H1 (cell line): ENCODE data around the gene GCFC2. TPM values are rescaled to one million over a fixed set of nuclear protein-coding genes. Genes with fewer than 3 reads are reported as not detected.

ENCODE experiments used
- CTCF ChIA-PET: fragments of 300-600 bp; sonication (Branson Sonifier 250); formaldehyde crosslinking; loops from one replicate; lab custom pipeline; 2021; ENCODE audit not compliant: partially characterized antibody; lab: Charles Lee
- POLR2A ChIA-PET: fragments of 300-600 bp; sonication (Branson Sonifier 250); formaldehyde crosslinking; loops from one replicate; lab custom pipeline; 2021; ENCODE audit warnings: inconsistent platforms; ENCODE audit not compliant: partially characterized antibody; lab: Charles Lee
- DNase-seq, 2 experiments: peaks; one replicate each; pipeline versions ENCODE4 v3.0.0 to v3.0.0-alpha.2; 2010 to 2022; ENCODE audit warnings: low spot score in 2 of 2, low read depth in 1 of 2, mixed read lengths in 1 of 2
- FAIRE-seq: peaks from 2 replicates; lab custom pipeline; 2011; peaks lifted over from hg19 to GRCh38; lab: Jason Lieb, UNC
- H2AFZ ChIP-seq: 2 replicates; pipeline ENCODE4 v1.8.1; 2012; ENCODE audit warnings: low read length, inconsistent platforms
- H2AK5ac ChIP-seq: 2 replicates; pipeline ENCODE4 v1.6.1; 2013; ENCODE audit warnings: low read depth, low read length
- H2BK120ac ChIP-seq: replicated peaks from 2 replicates; pipeline ENCODE3; 2013; ENCODE audit warnings: low read depth, low read length, inconsistent platforms
- H2BK12ac ChIP-seq: 2 replicates; pipeline ENCODE4 v1.6.1; 2013; ENCODE audit warnings: low read depth, low read length
- H2BK15ac ChIP-seq: 2 replicates; pipeline ENCODE4 v1.6.1; 2013; ENCODE audit warnings: low read length
- H2BK20ac ChIP-seq: 2 replicates; pipeline ENCODE4 v1.6.1; 2013; ENCODE audit warnings: low read length
- H2BK5ac ChIP-seq: 2 replicates; pipeline ENCODE4 v1.6.1; 2013; ENCODE audit warnings: low read depth, low read length
- H3K14ac ChIP-seq: 2 replicates; pipeline ENCODE4 v1.6.1; 2013; ENCODE audit warnings: inconsistent platforms; ENCODE audit not compliant: insufficient read length
- H3K18ac ChIP-seq: 2 replicates; pipeline ENCODE4 v1.6.1; 2013; ENCODE audit warnings: low read length; ENCODE audit errors: extremely low read depth
- H3K23ac ChIP-seq: 2 replicates; pipeline ENCODE4 v1.6.1; 2013; ENCODE audit warnings: inconsistent platforms; ENCODE audit not compliant: insufficient read length
- H3K23me2 ChIP-seq: 2 replicates; pipeline ENCODE4 v1.6.1; 2013; ENCODE audit warnings: low read depth, low read length
- H3K27ac ChIP-seq: 2 replicates; pipeline ENCODE4 v1.6.1; 2011; ENCODE audit warnings: low read depth, low read length, inconsistent platforms
- H3K27me3 ChIP-seq, 4 experiments: replicated peaks in 1 of 4; 1 replicate in 1 of 4; 2 replicates in 3 of 4; pipeline versions ENCODE4 v1.6.1 to v1.8.1; 2011 to 2013; ENCODE audit warnings: low read length in 3 of 4, mild to moderate bottlenecking in 3 of 4, inconsistent platforms in 2 of 4, mixed read lengths in 2 of 4, moderate library complexity in 1 of 4; ENCODE audit not compliant: control insufficient read depth in 3 of 4, insufficient read depth in 3 of 4; ENCODE audit errors: extremely low read depth in 1 of 4
- H3K36me3 ChIP-seq, 4 experiments: 2 replicates each; pipeline versions ENCODE4 v1.6.1 to v1.8.1; 2011 to 2013; ENCODE audit warnings: mild to moderate bottlenecking in 4 of 4, low read length in 3 of 4, moderate library complexity in 2 of 4, control low read depth in 1 of 4, inconsistent platforms in 1 of 4; ENCODE audit not compliant: insufficient read depth in 4 of 4, control insufficient read depth in 2 of 4
- H3K4ac ChIP-seq: replicated peaks from 2 replicates; pipeline ENCODE3; 2013; ENCODE audit warnings: low read length, low read depth, mixed read lengths, inconsistent platforms; ENCODE audit not compliant: insufficient read length
- H3K4me1 ChIP-seq, 4 experiments: replicated peaks in 1 of 4; 1 replicate in 1 of 4; 2 replicates in 3 of 4; pipeline versions ENCODE4 v1.6.1 to v1.8.1; 2011 to 2013; ENCODE audit warnings: low read length in 3 of 4, inconsistent platforms in 2 of 4, mixed read lengths in 1 of 4; ENCODE audit not compliant: insufficient read depth in 4 of 4, control insufficient read depth in 3 of 4
- H3K4me2 ChIP-seq, 2 experiments: 2 replicates each; pipeline versions ENCODE4 v1.6.1 to v1.8.1; 2011 to 2013; ENCODE audit warnings: low read depth in 2 of 2, low read length in 2 of 2, control low read depth in 1 of 2, inconsistent platforms in 1 of 2, mild to moderate bottlenecking in 1 of 2; ENCODE audit not compliant: insufficient read depth in 1 of 2
- H3K4me3 ChIP-seq, 4 experiments: fragments of 200-600, 300-600 bp in 1 of 4; sonication (generic), shearing (Covaris generic), sonication (Bioruptor Twin) in 1 of 4; 2 replicates each; pipeline versions ENCODE4 v1.5.1 to v1.8.1; 2011 to 2016; ENCODE audit warnings: low read length in 4 of 4, low read depth in 3 of 4, control low read depth in 2 of 4, inconsistent platforms in 2 of 4, mild to moderate bottlenecking in 2 of 4, mixed read lengths in 1 of 4, moderate library complexity in 1 of 4; ENCODE audit not compliant: insufficient read depth in 2 of 4; ENCODE audit errors: extremely low read depth in 1 of 4
- H3K56ac ChIP-seq: replicated peaks from 2 replicates; pipeline ENCODE3; 2013; ENCODE audit warnings: low read depth, mild to moderate bottlenecking, mixed read lengths, low read length, inconsistent platforms; ENCODE audit not compliant: insufficient read length
- H3K79me1 ChIP-seq: 2 replicates; pipeline ENCODE4 v1.6.1; 2013; ENCODE audit warnings: low read depth, low read length, control low read depth
- H3K79me2 ChIP-seq, 2 experiments: 2 replicates each; pipeline versions ENCODE4 v1.6.1 to v1.8.1; 2012 to 2013; ENCODE audit warnings: low read length in 2 of 2, mild to moderate bottlenecking in 2 of 2, inconsistent platforms in 1 of 2; ENCODE audit not compliant: insufficient read depth in 2 of 2, control insufficient read depth in 1 of 2
- H3K9ac ChIP-seq, 4 experiments: replicated peaks in 1 of 4; 1 replicate in 1 of 4; 2 replicates in 3 of 4; pipeline versions ENCODE4 v1.6.1 to v1.8.1; 2011 to 2013; ENCODE audit warnings: low read depth in 3 of 4, low read length in 3 of 4, control low read depth in 2 of 4, mild to moderate bottlenecking in 2 of 4, moderate library complexity in 2 of 4, inconsistent platforms in 1 of 4; ENCODE audit errors: extremely low read depth in 1 of 4
- H3K9me3 ChIP-seq, 2 experiments: 2 replicates each; pipeline versions ENCODE4 v1.6.1 to v1.8.1; 2012 to 2013; ENCODE audit warnings: mild to moderate bottlenecking in 2 of 2, moderate library complexity in 2 of 2, control low read depth in 1 of 2, inconsistent platforms in 1 of 2, low read depth in 1 of 2, low read length in 1 of 2, mixed read lengths in 1 of 2; ENCODE audit not compliant: insufficient read depth in 2 of 2
- H4K20me1 ChIP-seq, 2 experiments: replicated peaks in 1 of 2; 2 replicates each; pipeline versions ENCODE3 to v1.8.1; 2011 to 2013; ENCODE audit warnings: inconsistent platforms in 2 of 2, low read length in 2 of 2, mild to moderate bottlenecking in 1 of 2; ENCODE audit not compliant: insufficient read depth in 2 of 2, control insufficient read depth in 1 of 2
- H4K5ac ChIP-seq: 2 replicates; pipeline ENCODE4 v1.6.1; 2013; ENCODE audit warnings: low read length, low read depth, mixed read lengths, inconsistent platforms; ENCODE audit not compliant: insufficient read length
- H4K8ac ChIP-seq: 2 replicates; pipeline ENCODE4 v1.8.0; 2013; ENCODE audit warnings: mild to moderate bottlenecking, moderate library complexity, low read length, inconsistent platforms; ENCODE audit not compliant: insufficient read depth; ENCODE audit errors: extremely low read depth
- H4K91ac ChIP-seq: replicated peaks from 2 replicates; pipeline ENCODE3; 2013; ENCODE audit warnings: low read length, mixed read lengths, inconsistent platforms; ENCODE audit not compliant: insufficient read length
- BACH1 ChIP-seq: IDR thresholded peaks from 2 replicates; pipeline ENCODE4 v1.6.1; 2012; ENCODE audit warnings: low read length, improper control_type of control experiment
- CTBP2 ChIP-seq: IDR thresholded peaks from 2 replicates; pipeline ENCODE4 v1.7.0; 2011; ENCODE audit warnings: borderline replicate concordance, mild to moderate bottlenecking, moderate library complexity, mixed read lengths, low read length; ENCODE audit not compliant: insufficient read depth, insufficient read length
- GTF2F1 ChIP-seq: IDR thresholded peaks from 2 replicates; pipeline ENCODE4 v1.6.1; 2012; ENCODE audit warnings: low read depth, low read length, improper control_type of control experiment, borderline replicate concordance
- KDM4A ChIP-seq: IDR thresholded peaks from one replicate; pipeline ENCODE4 v1.7.1; 2012; ENCODE audit warnings: low read depth, mild to moderate bottlenecking, moderate library complexity, low read length, inconsistent platforms; ENCODE audit not compliant: severe bottlenecking
- KDM5A ChIP-seq: fragments of 200-600 bp; IDR thresholded peaks from 2 replicates; pipeline ENCODE4 v1.7.1; 2012; ENCODE audit warnings: mild to moderate bottlenecking, low read length, inconsistent platforms, mixed read lengths
- NANOG ChIP-seq: IDR thresholded peaks from 2 replicates; pipeline ENCODE4 v1.6.1; 2011; ENCODE audit warnings: low read length, low read depth, mild to moderate bottlenecking, inconsistent platforms; ENCODE audit not compliant: insufficient read depth, poor library complexity, severe bottlenecking
- NRF1 ChIP-seq: IDR thresholded peaks from 2 replicates; pipeline ENCODE4 v1.6.1; 2011; ENCODE audit warnings: mild to moderate bottlenecking, low read depth, low read length, improper control_type of control experiment
- POLR2AphosphoS5 ChIP-seq: IDR thresholded peaks from 2 replicates; pipeline ENCODE4 v1.6.1; 2011; ENCODE audit warnings: low read depth, low read length
- SUZ12 ChIP-seq: fragments of 200-600 bp; sonication (generic); IDR thresholded peaks from 2 replicates; pipeline ENCODE4 v1.6.1; 2012; ENCODE audit warnings: mild to moderate bottlenecking, inconsistent platforms, low read length, moderate library complexity, mixed read lengths
- TAF7 ChIP-seq: optimal IDR thresholded peaks from 2 replicates; pipeline ENCODE3; 2011; ENCODE audit warnings: low read depth, mild to moderate bottlenecking, inconsistent platforms, low read length, moderate library complexity, borderline replicate concordance
- TEAD4 ChIP-seq: IDR thresholded peaks from 2 replicates; pipeline ENCODE4 v1.6.1; 2012; ENCODE audit warnings: low read depth, low read length, inconsistent platforms, mixed read lengths
- WGBS, 2 experiments: shearing (Covaris generic) in 1 of 2; methylation state at CpG; one replicate each; pipeline versions ENCODE4 v1.1.6 to v1.1.7; 2013 to 2015; ENCODE audit warnings: low lambda C conversion rate in 2 of 2, mixed read lengths in 2 of 2, inconsistent platforms in 1 of 2, low coverage in 1 of 2, missing lambda C conversion rate in 1 of 2; ENCODE audit not compliant: insufficient replicate concordance in 2 of 2, insufficient coverage in 1 of 2, insufficient read length in 1 of 2; ENCODE audit errors: extremely low coverage in 1 of 2, missing lambda C conversion rate in 1 of 2; 5-methylcytosine and 5-hydroxymethylcytosine counted together
- polyA plus RNA-seq, 7 experiments: library from polyadenylated mRNA; depleted of rRNA in 3 of 7; stranded (reverse) in 5 of 7; unstranded in 2 of 7; fragments of >200 nt in 5 of 7; fragments of 200-250 nt in 2 of 7; gene quantifications; 1 replicate in 5 of 7; 2 replicates in 1 of 7; 4 replicates in 1 of 7; pipeline versions ENCODE4 v1.2.1 to v1.2.3, GENCODE V29; 2011 to 2013; ENCODE audit warnings: missing spikeins in 2 of 7, mixed read lengths in 2 of 7
- total RNA-seq: library from RNA; stranded (reverse); fragmentation: NEBNext Ultra II Directional; extraction: Animal tissue kit (Norgen Biotek cat#: 25700); gene quantifications from 2 replicates; pipeline ENCODE4 v1.2.1, GENCODE V29; 2021
- TF ChIP-seq, protein P1 (sequence below): IDR thresholded peaks from 2 replicates; pipeline ENCODE4 v1.6.1; 2012; ENCODE audit warnings: inconsistent platforms

Gene GCFC2
- total and polyA plus RNA-seq, 2 of the 8 experiments (the other 6 are each of a cell fraction or from before 2014, with no cell fraction given): 5.6 to 19.1 TPM

DNA sequence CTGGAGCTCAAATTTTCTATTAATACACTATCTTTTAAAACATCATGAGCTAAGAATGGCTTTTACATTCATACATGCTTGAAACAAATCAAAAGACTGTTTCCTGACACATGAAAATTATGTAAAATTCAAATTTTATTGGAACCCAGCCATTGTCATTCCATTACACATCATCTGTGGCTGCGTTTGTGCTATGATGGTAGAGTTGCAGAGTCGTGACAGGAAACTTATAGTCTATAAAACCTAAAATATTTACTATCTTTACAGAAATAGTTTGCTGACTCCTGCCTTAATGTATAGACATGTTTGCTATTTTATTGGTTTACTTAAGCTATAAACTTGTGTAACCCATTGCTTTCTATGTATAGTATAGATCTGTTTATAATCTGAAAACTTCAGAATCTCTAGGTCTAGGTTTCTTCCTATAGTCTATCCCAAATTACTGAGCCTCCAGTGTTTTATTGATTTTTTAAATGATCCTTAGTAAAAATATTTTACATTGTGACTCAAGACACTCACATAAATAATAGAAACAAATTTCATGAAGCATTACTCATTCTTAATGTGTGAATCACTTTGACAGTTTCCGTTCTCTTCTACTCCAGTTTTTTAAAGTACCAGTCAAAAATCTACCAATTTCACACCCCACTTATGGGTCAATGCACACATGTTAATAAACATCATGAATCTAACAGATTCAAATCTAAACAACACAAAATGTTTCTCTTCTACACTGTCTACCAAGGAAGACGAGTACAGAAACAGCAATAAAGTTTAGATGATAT, 90.6 kb downstream of the GCFC2 start:
- H3K23ac ChIP-seq: no peak overlapping the region
- no peaks in the 10 kb centered on the region for H3K27me3 ChIP-seq
- H4K91ac ChIP-seq: no peak overlapping the region
- no peak overlapping the region for H2BK120ac ChIP-seq
- H3K14ac ChIP-seq: no peak overlapping the region
- H3K79me2 ChIP-seq: no peaks in the 10 kb centered on the region
- H3K9me3 ChIP-seq: no peaks in the 10 kb centered on the region; a peak in 1 of 4 replicates
- no peak overlapping the region for H3K56ac ChIP-seq
- H3K23me2 ChIP-seq: no peaks in the 10 kb centered on the region
- H2AFZ ChIP-seq: no peak overlapping the region
- WGBS, 2 experiments: 89% methylated on average over 4 of the region's 4 CpGs; no CpG with 5 or more reads in 1 of the 2 experiments
- H2BK12ac ChIP-seq: no peak overlapping the region
- no peak overlapping the region for H4K5ac ChIP-seq
- no peaks in the 10 kb centered on the region for H4K20me1 ChIP-seq
- H3K79me1 ChIP-seq: no peaks in the 10 kb centered on the region
- ChIA-PET POLR2A (no interaction called here), CTCF (interaction anchor here (0.7 to 3.3 kb wide), 7 partner anchors 8 to 155 kb away, joined by 3 to 14 read pairs (median 6); no protein-coding TSS in a partner anchor)
- no peaks in the 10 kb centered on the region for H3K36me3 ChIP-seq
- H3K4me2 ChIP-seq: no peak overlapping the region
- no peak overlapping the region for H3K27ac ChIP-seq
- no peak for FAIRE-seq
- no peak overlapping the region for H3K9ac ChIP-seq
- H3K4me3 ChIP-seq: no peak overlapping the region
- no peak overlapping the region for H2BK5ac ChIP-seq
- H3K18ac ChIP-seq: no peak overlapping the region
- no peak overlapping the region for H2AK5ac ChIP-seq
- H2BK15ac ChIP-seq: no peak overlapping the region
- DNase-seq: no peak
- H4K8ac ChIP-seq: no peak overlapping the region
- H3K4ac ChIP-seq: no peak overlapping the region
- no peak overlapping the region for H2BK20ac ChIP-seq
- H3K4me1 ChIP-seq: no peaks in the 10 kb centered on the region
- TF ChIP-seq KDM5A: no peak
- TF ChIP-seq POLR2AphosphoS5: no peak
- TF ChIP-seq GTF2F1: no peak
- no peak for TF ChIP-seq NANOG
- TF ChIP-seq BACH1: no peak
- no peak for TF ChIP-seq KDM4A
- no peak for TF ChIP-seq TEAD4
- TF ChIP-seq SUZ12: no peak
- TF ChIP-seq, protein P1, sequence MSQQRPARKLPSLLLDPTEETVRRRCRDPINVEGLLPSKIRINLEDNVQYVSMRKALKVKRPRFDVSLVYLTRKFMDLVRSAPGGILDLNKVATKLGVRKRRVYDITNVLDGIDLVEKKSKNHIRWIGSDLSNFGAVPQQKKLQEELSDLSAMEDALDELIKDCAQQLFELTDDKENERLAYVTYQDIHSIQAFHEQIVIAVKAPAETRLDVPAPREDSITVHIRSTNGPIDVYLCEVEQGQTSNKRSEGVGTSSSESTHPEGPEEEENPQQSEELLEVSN: no peak
- no peak for TF ChIP-seq NRF1
- TF ChIP-seq CTBP2: no peak
- TF ChIP-seq TAF7: no peak
